HG02885 (cell line): ENCODE data around the gene MS4A10.

Source experiments
- ATAC-seq: cut with Tn5 transposase; IDR thresholded peaks from one replicate; pipeline ENCODE4 v1.9.1; 2021; ENCODE audit warnings: mild to moderate bottlenecking; ENCODE audit not compliant: unreplicated experiment, poor library complexity

MS4A10 gene

GRCh38 chr11:60783911-60784310 lies 1.2 kb upstream of the MS4A10 start:
- ATAC-seq, result no peak

DNA sequence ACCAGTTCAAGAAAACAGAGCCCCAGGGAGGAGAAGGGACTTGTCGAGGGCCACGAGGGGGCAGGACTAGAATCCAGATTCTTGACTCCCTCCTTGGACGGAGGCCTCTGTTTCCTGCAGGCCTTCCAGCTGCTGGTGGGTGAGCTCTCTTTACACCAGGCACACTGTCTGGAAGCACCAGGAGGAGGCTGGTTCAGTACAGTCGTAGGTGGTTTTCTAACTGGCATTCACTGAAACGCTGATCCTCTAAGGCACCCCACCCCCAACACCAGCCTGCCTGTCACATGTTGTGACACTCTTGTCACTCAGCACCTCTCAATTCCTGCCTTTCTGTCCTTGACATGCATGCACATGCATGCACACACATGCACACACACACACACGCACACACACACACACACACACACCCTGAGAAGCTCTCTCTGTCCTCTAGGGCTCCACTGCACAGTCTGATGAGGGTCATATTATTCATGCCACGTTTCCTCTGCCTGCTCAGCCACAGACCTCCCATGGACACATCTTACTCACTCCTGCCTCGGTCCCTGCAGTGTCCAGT lies 751 bp downstream of the MS4A10 start:
- no peak for ATAC-seq

DNA sequence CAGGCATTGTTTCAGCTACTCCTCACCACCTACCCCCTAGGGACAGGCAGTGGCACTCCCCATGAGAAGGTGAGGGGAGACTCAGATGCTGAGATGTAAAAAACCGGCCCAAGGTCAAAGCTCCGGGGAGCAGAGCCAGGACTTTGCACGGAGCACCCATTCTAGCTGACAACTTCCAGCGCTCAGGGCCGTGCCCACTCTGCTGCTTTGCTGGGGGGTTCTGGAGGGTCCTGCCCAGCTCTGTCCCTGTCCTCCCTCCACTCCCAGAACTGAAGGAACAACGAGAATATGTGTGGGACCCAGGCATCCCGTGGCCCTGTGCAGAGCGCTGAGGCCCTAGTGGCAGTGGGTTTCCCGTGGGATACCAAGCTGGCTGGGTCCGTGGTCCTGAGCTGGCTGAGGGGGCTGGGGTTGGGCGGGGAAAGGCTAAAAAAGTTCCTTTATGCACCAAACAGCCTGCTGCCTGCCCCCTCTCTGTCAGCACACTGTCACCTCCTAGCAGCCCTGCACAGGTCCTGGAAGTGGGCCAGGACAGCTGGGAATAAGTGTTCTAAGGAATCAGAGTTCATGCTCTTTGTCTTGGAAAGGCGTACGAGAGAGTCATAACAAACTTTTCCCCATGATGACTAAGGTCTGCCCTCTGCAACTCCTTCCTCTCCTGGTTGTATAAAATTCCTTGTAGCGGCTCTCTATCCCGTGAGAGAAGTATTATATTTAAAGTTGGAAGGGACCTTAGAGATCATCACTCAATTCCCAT lies 1.9 kb downstream of the MS4A10 start:
- ATAC-seq, result no peak

DNA sequence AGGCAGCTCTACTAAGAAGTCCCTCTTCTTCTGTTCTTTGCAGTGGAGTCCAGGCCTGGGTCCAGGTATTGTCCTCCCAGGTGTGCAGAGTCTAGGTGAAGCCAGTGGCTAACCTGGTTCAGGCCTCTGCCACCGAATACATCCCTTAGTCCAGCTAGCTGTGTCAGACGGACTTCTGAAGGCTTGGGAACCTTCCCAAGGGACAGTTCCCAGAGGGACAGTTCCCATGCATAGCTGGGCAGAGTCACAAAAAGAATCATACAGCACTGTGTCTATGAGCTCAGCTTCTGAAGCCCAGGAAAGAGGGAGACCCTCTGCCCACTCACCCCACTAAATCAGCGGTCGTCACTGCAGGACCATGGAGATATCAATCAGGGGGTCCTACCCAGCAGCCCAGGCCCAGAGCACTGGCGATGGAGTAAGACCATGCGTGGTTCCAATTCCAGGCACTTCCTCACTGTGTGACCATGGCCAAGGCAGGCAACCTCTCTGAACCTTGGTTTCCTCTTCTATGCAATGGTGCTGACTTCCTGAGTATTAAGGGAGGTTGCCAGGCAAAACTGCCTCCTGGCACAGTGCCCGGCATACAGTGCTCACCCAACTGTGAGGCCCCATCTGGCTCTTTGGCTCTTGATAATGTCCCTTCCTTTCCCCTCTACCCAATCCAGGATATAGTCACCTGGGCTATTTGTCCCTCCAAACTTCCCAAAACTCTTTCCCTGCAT lies 3.4 kb downstream of the MS4A10 start:
- ATAC-seq, result no peak

- ATAC-seq, result no peak
Observed at GRCh38 chr11:60790726-60791125, 5.6 kb downstream of the MS4A10 start.

- no peak for ATAC-seq
Observed at GRCh38 chr11:60791153-60791933, 6.2 kb downstream of the MS4A10 start.

DNA sequence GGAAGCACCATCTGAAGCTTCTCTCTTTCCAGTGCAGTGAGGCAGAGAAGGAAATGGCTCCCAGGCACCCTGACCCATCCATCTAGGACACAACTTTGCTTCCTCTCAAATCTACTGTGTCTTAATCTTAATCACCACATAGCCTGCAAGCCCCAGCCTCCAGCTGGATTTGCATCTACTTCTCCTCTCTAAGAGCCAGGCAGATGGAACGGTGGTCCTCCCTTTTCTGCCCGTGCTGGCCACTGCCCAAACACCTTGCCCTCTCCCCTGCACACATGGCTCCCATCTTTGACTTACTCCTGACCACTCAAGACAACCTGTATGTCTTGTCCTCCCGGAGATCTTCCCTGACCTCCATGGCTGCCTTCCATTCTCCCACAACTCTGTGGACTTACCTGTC lies 7.4 kb downstream of the MS4A10 start:
- no peak for ATAC-seq

GRCh38 chr11:60795291-60795690 lies 10.2 kb downstream of the MS4A10 start:
- ATAC-seq, result no peak

GRCh38 chr11:60797846-60798630 lies 12.9 kb downstream of the MS4A10 start:
- no peak for ATAC-seq

DNA sequence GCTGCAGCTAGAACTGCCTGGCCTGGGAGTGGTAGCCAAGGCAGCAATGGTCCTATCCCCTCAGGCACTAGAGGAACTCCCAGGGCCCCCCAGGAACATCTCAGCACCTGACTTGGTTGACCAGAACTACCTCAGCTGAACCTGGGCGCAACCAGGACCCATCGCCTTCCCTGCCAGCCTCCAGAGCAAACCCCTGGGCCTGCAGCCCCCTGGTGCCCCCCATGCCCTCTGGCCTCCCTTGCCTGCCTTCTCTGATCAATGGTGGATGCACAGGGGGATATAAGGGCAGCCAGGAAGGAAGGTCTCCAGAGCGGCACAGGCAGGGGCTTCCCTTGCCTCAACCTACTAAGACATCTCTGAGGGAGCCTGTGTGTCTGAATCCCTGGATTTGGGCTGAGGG lies 13.5 kb downstream of the MS4A10 start:
- no peak for ATAC-seq

DNA sequence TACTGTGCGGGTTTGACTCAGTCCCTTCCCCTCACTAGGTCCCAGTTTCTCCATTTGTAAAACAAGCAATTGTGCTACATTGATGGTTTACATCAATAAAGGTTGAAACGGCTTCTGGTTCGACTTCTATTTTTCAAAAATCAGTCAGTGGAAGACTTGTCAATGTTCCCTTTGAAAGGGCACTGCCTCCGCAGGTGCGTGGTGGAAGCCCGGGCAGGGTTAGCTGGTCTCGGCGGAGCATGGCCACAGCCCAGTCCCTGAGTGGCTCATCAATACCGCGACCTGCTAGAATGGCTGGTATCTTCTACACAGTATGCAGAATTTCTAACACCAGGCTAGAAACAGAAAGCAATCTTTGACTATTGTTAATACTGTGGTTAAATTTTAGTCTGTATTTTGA lies 16.1 kb downstream of the MS4A10 start:
- ATAC-seq, result no peak

- ATAC-seq, result no peak
Observed at GRCh38 chr11:60803273-60803936, 18.3 kb downstream of the MS4A10 start.

DNA sequence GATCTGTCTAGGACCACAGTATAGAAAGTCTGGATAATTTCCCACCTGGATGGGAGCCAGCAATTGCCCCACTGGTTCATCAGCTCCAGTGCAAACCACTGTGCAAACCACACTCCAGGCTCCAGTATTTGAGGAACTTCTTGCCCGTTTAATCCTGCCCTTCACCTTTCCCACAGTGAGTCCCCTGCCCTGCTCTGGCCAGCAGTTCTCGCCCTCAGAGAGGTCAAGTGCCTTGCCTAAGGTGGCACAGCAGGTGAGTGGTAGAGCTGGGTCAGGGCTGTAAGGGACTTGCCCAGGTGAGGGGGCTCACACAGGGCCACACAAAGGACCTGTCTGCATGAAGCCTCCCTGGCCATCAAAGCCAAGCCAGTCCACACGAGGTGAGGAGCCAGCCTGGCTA lies 24.1 kb downstream of the MS4A10 start:
- no peak for ATAC-seq

DNA sequence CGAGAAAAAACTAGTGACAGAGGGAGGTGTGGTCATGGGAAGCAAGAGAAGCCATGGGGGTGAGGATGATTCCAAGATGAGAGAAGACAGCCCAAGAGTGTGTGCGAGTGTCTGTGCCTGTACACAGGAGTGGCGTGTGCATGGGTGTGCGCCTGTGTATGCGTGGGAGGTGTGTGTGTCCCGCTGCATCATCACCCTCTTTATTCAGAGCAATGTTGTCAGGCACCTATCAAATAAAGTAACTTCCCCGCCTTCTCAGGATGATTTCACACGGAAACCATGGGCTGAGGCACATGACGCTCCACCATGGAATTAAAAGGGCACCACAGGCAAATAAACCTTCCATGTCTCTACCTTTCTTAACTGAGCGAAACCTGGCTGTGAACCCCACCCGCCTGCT lies 24.6 kb downstream of the MS4A10 start:
- no peak for ATAC-seq

DNA sequence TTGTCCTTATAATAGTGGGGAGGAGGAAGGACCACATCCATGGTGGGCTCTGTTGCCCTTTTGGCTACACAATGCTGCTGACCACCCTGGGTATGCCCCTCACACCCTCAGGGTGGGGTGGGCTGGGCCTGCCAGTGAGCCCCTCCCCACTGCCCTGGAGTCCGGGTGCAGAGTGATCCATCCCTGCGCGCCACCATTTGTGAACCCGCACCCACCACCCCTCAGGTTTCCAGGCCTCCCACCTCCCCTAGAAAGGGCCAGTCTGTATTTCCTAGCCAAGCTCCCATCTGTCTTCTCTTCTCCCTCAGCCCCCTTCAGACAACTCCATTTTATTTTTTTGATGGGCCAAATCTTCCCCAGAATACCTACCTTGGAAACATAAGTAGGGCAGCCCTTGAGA lies 25.0 kb downstream of the MS4A10 start:
- no peak for ATAC-seq

DNA sequence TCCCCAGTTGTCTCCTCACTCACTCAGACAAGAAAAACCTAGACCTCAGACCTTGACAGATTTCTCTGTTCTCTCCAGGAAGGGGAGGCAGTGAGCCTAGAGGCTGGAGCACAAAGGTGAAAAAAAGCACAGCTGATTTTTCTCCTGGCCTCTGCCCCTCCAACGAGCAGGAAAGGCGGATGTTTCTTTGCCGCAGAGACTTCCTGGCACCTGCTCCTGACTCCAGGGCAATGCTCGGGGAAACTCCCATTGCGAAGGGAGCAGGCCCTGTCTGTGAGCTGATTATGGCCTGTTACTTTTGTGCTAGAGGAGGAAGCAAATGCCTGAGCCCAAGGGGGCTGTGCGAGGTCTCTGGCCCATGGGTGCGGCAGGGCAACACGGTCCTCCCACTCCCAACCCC lies 25.4 kb downstream of the MS4A10 start:
- ATAC-seq, result no peak

DNA sequence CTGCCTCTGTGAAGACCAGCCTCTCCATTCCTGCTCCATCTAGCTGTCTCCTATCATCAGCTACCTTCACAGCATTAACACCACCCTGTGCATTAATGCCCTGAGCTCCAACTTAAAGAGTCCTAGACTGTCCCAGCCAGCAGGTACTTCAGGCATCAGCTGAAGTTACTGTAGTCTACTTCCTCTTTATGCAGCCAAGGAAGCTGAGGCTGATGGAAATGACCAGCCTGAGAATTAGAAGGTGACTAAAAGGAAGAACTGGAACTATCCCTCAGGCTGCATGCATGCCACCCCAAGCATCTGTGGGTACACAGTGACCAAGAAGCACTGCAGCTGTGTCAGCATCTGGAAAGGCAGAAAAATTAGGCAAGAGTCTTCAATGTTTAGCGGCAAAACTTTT lies 28.2 kb downstream of the MS4A10 start:
- no peak for ATAC-seq

DNA sequence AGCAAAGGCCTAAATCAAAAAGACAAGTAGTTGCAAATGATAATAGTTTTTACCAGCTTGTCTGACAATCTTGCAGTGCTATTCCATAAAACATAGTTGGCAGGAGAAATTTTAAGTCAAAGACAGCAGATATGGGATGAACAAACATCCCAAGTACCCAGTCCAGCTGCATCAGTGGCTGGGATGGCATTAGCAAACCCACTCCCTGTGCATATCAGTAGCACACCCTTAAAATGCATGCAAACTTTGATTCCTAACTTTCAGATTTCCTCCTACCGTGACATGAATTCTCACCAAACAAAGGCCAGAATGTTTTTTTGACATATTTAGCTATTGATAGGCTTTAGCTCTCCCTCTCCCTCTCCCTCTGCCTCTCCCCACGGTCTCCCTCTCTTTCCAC lies 29.0 kb downstream of the MS4A10 start:
- ATAC-seq, result no peak

GRCh38 chr11:60816590-60817157 lies 31.5 kb downstream of the MS4A10 start:
- ATAC-seq, result no peak
